K562 (cell line): Measurements from ENCODE around the gene ZNF366. TPM values are rescaled to one million over a fixed set of nuclear protein-coding genes. Genes with fewer than 3 reads are reported as not detected.

Experiments used
- ATAC-seq: fragments of 200-7000 bp; cut with Tn5 transposase; 3 replicates; pipeline ENCODE4 v1.9.1; 2020; ENCODE audit warnings: moderate library complexity
- BruUV-seq: library from RNA; stranded (reverse); fragments of 400-500 nt; replicated peaks from 2 replicates; lab custom pipeline; 2021; lab: Mats Ljungman, UMichigan
- CTCF ChIA-PET: fragments of 300-600 bp; formaldehyde crosslinking; extraction: SDS; loops from one replicate; lab custom pipeline; 2021; ENCODE audit warnings: low intra/inter-chr PET ratio; lab: Yijun Ruan, JAX
- POLR2A ChIA-PET: fragments of 300-600, 350-650 bp; sonication (Branson Sonifier 250); formaldehyde crosslinking; extraction: SDS; loops from one replicate; lab custom pipeline; 2021; ENCODE audit warnings: antibody characterized with exemption, inconsistent platforms; lab: Yijun Ruan, JAX
- DNase-seq, 4 experiments: peaks; one replicate each; pipeline versions ENCODE4 v3.0.0 to v3.0.0-alpha.2; 2011 to 2018; ENCODE audit warnings: low spot score in 3 of 4, mixed read lengths in 3 of 4; ENCODE audit errors: extremely low read depth in 1 of 4
- FAIRE-seq: peaks from 2 replicates; lab custom pipeline; 2011; peaks lifted over from hg19 to GRCh38; lab: Jason Lieb, UNC
- H2AFZ ChIP-seq: 2 replicates; pipeline ENCODE4 v1.6.0; 2011; ENCODE audit warnings: low read depth, low read length, control low read depth, inconsistent platforms
- H3K27ac ChIP-seq: fragments of 200-600 bp; 3 replicates; pipeline ENCODE4 v1.8.0; 2011; ENCODE audit warnings: low read depth, mild to moderate bottlenecking, control low read depth, inconsistent platforms, low read length, moderate library complexity, mixed read lengths; ENCODE audit errors: extremely low read depth
- H3K27me3 ChIP-seq, 2 experiments: fragments of 300-600 bp in 1 of 2; 2 replicates in 1 of 2; 3 replicates in 1 of 2; pipeline versions ENCODE4 v1.6.0 to v1.8.0; 2011; ENCODE audit warnings: inconsistent platforms in 2 of 2, low read length in 2 of 2, mild to moderate bottlenecking in 1 of 2, mixed read lengths in 1 of 2, moderate library complexity in 1 of 2; ENCODE audit not compliant: control insufficient read depth in 2 of 2, insufficient read depth in 2 of 2
- H3K36me3 ChIP-seq: fragments of 300-600 bp; 3 replicates; pipeline ENCODE4 v1.8.0; 2011; ENCODE audit warnings: mild to moderate bottlenecking, low read length, inconsistent platforms; ENCODE audit not compliant: control insufficient read depth, insufficient read depth
- H3K4me1 ChIP-seq, 2 experiments: fragments of 200-600 bp in 1 of 2; replicated peaks in 1 of 2; 2 replicates in 1 of 2; 3 replicates in 1 of 2; pipeline versions ENCODE4 v1.5.1 to v1.8.0; 2011; ENCODE audit warnings: inconsistent platforms in 2 of 2, low read length in 2 of 2, mild to moderate bottlenecking in 1 of 2, mixed read lengths in 1 of 2, moderate library complexity in 1 of 2; ENCODE audit not compliant: control insufficient read depth in 2 of 2, insufficient read depth in 2 of 2
- H3K4me2 ChIP-seq: 2 replicates; pipeline ENCODE4 v1.6.1; 2011; ENCODE audit warnings: low read length, control low read depth, inconsistent platforms, mixed read lengths; ENCODE audit not compliant: insufficient read depth
- H3K4me3 ChIP-seq: fragments of 200-600 bp; sonication (generic), shearing (Covaris generic); 2 replicates; pipeline ENCODE4 v1.5.1; 2016; ENCODE audit warnings: control low read depth, inconsistent platforms
- H3K79me2 ChIP-seq: fragments of 200-600 bp; 3 replicates; pipeline ENCODE4 v1.8.0; 2011; ENCODE audit warnings: low read length, inconsistent platforms; ENCODE audit not compliant: control insufficient read depth, insufficient read depth
- H3K9ac ChIP-seq, 2 experiments: 2 replicates each; pipeline versions ENCODE4 v1.6.0 to v1.6.1; 2011; ENCODE audit warnings: low read depth in 2 of 2, low read length in 2 of 2, control low read depth in 1 of 2, inconsistent platforms in 1 of 2, mild to moderate bottlenecking in 1 of 2, mixed read lengths in 1 of 2; ENCODE audit not compliant: insufficient read depth in 1 of 2
- H3K9me1 ChIP-seq: one replicate; pipeline ENCODE4 v1.6.0; 2011; ENCODE audit warnings: inconsistent platforms, mild to moderate bottlenecking, low read length, moderate library complexity; ENCODE audit not compliant: control insufficient read depth, insufficient read depth
- H3K9me3 ChIP-seq: replicated peaks from 2 replicates; pipeline ENCODE4 v1.5.1; 2011; ENCODE audit warnings: low read depth, low read length, inconsistent platforms; ENCODE audit not compliant: control insufficient read depth, insufficient read depth
- H4K20me1 ChIP-seq: replicated peaks from 2 replicates; pipeline ENCODE4 v1.6.1; 2011; ENCODE audit warnings: low read length, inconsistent platforms, mixed read lengths; ENCODE audit not compliant: control insufficient read depth, insufficient read depth
- HNRNPLL ChIP-seq: fragments of 200-400 bp; formaldehyde crosslinking; IDR thresholded peaks from 2 replicates; pipeline ENCODE4 v1.6.1; 2017; ENCODE audit warnings: low read length, low read depth, mild to moderate bottlenecking; ENCODE audit not compliant: poor library complexity, severe bottlenecking
- NR3C1 ChIP-seq: sonication (generic); formaldehyde crosslinking; IDR thresholded peaks from 2 replicates; pipeline ENCODE4 v1.8.1; 2022; ENCODE audit warnings: missing genetic modification reagents
- RFX1 ChIP-seq: fragments of 450-650 bp; IDR thresholded peaks from 2 replicates; pipeline ENCODE4 v1.6.1; 2016; ENCODE audit warnings: mild to moderate bottlenecking, moderate library complexity
- SP2 ChIP-seq: IDR thresholded peaks from 2 replicates; pipeline ENCODE4 v1.6.1; 2011; ENCODE audit warnings: mild to moderate bottlenecking, low read depth, low read length, moderate library complexity; ENCODE audit not compliant: poor library complexity, severe bottlenecking; ENCODE audit errors: extremely low read depth
- TAF1 ChIP-seq: IDR thresholded peaks from 2 replicates; pipeline ENCODE4 v1.6.1; 2011; ENCODE audit warnings: mild to moderate bottlenecking, low read length, moderate library complexity; ENCODE audit not compliant: insufficient read depth, control insufficient read depth, severe bottlenecking; ENCODE audit errors: extremely low read depth
- TFAM ChIP-seq: fragments of 250-450 bp; sonication (Bioruptor Pico); conservative IDR thresholded peaks from 2 replicates; pipeline ENCODE4 v1.5.0; 2021; ENCODE audit warnings: mild to moderate bottlenecking, moderate library complexity
- ZC3H11A ChIP-seq: IDR thresholded peaks from 2 replicates; pipeline ENCODE4 v1.6.1; 2012; ENCODE audit warnings: low read depth, low read length, improper control_type of control experiment
- ZFX ChIP-seq: sonication (generic); formaldehyde crosslinking; IDR thresholded peaks from 2 replicates; pipeline ENCODE4 v1.8.0; 2022; ENCODE audit warnings: mild to moderate bottlenecking, missing genetic modification reagents, moderate library complexity
- ZNF311 ChIP-seq: fragments of 250-450 bp; sonication (Bioruptor Pico); IDR thresholded peaks from 2 replicates; pipeline ENCODE4 v1.4.0; 2020; ENCODE audit warnings: mild to moderate bottlenecking, moderate library complexity
- ZNF408 ChIP-seq: fragments of 250-450 bp; sonication (Bioruptor Pico); IDR thresholded peaks from 2 replicates; pipeline ENCODE4 v1.4.0; 2020; ENCODE audit warnings: low read depth, mild to moderate bottlenecking, moderate library complexity
- ZNF77 ChIP-seq: fragments of 250-450 bp; sonication (Bioruptor Pico); IDR thresholded peaks from 2 replicates; pipeline ENCODE4 v1.5.0; 2020
- WGBS: fragments of 100-300 bp; shearing (Covaris generic); methylation state at CpG from one replicate; pipeline ENCODE4 v1.1.6; 2016; ENCODE audit warnings: low coverage, mixed read lengths; ENCODE audit not compliant: insufficient coverage; ENCODE audit errors: missing lambda C conversion rate; 5-methylcytosine and 5-hydroxymethylcytosine counted together
- in situ Hi-C: fragments of 300-500 bp; cut with MboI; formaldehyde crosslinking; loops from 4 replicates; pipeline ENCODE4 v1.15.0; 2018; ENCODE audit warnings: inconsistent platforms, mixed read lengths
- intact Hi-C: fragments of 100-400 bp; cut with micrococcal nuclease; formaldehyde crosslinking; loops from 2 replicates; pipeline ENCODE4 v1.14.2; 2022
- polyA plus RNA-seq, 8 experiments: library from polyadenylated mRNA; depleted of rRNA in 4 of 8; stranded (reverse) in 5 of 8; unstranded in 3 of 8; fragments of >200 nt; fragmentation: Nextera tagmentation in 2 of 8; fragmentation: Illumina TruSeq in 1 of 8; extraction: Ambion mirVana in 2 of 8; extraction: Trizol in 1 of 8; gene quantifications; 2 replicates each; pipeline versions ENCODE4 v1.2.1 to v1.2.3, GENCODE V29; 2011 to 2014; ENCODE audit warnings: inconsistent platforms in 1 of 8, missing spikeins in 1 of 8
- total RNA-seq, 7 experiments: library from RNA; depleted of rRNA in 6 of 7; stranded (reverse); fragments of >200 nt in 6 of 7; fragmentation: Illumina TruSeq in 2 of 7; extraction: Trizol in 2 of 7; gene quantifications; 2 replicates each; pipeline versions ENCODE4 v1.2.1 to v1.2.3, GENCODE V29; 2011 to 2021; ENCODE audit warnings: low replicate concordance in 1 of 7
- TF ChIP-seq, protein P1 (sequence below): fragments of 450-650 bp; IDR thresholded peaks from 2 replicates; pipeline ENCODE4 v1.6.1; 2016
- TF ChIP-seq, protein P2 (sequence below): fragments of 250-450 bp; sonication (Bioruptor Pico); IDR thresholded peaks from 2 replicates; pipeline ENCODE4 v1.8.0; 2021; ENCODE audit warnings: borderline replicate concordance, mild to moderate bottlenecking, moderate library complexity; ENCODE audit not compliant: poor library complexity, severe bottlenecking

ZNF366 gene
- total and polyA plus RNA-seq, 9 of the 15 experiments (the other 6 are each of a cell fraction or from before 2014, with no cell fraction given): not detected

DNA sequence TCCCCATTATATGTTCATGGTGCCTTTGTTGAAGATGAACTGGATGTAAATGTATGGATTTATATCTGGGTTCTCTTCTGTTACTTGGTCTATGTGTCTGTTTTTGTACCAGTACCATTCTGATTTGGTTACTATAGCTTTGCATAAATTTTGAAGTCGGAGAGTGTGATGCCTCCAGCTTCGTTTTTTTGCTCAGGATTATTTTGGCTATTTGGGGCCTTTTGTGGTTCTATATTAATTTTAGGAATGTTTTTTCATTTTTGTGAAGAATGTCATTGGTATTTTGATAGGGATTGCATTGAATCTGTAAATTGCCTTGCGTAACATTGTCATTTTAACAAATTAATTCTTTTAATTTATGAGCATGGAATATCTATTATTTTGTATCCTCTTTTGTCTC lies 36.6 kb upstream of the ZNF366 start:
- Histone ChIP-seq H3K36me3 (no peaks in the 10 kb centered on the region), H3K9me1 (no peaks in the 10 kb centered on the region), H3K4me2 (no peak overlapping the region), H3K4me1 (peaks cover 11 to 15% of the 10 kb centered on the region in 2 experiments; a peak in 4 of 5 replicates), H3K27ac (no peak overlapping the region), H3K4me3 (no peak overlapping the region), H3K9ac (no peak overlapping the region), H3K27me3 (no peaks in the 10 kb centered on the region), H3K9me3 (0 out of 2 replicates have a peak, but pooled peaks cover 3% of the 10 kb centered on the region), H2AFZ (no peak overlapping the region), H3K79me2 (no peaks in the 10 kb centered on the region), H4K20me1 (no peaks in the 10 kb centered on the region)
- FAIRE-seq: no peak
- BruUV-seq: no TSS peak
- ATAC-seq: no peak
- ChIA-PET POLR2A (no interaction called here), CTCF (no interaction called here)
- in situ Hi-C loops: no loop called here
- no peak for DNase-seq
- WGBS: 23% methylated on average over 3 of the region's 3 CpGs
- no peak for TF ChIP-seq ZFX
- TF ChIP-seq, protein P1, sequence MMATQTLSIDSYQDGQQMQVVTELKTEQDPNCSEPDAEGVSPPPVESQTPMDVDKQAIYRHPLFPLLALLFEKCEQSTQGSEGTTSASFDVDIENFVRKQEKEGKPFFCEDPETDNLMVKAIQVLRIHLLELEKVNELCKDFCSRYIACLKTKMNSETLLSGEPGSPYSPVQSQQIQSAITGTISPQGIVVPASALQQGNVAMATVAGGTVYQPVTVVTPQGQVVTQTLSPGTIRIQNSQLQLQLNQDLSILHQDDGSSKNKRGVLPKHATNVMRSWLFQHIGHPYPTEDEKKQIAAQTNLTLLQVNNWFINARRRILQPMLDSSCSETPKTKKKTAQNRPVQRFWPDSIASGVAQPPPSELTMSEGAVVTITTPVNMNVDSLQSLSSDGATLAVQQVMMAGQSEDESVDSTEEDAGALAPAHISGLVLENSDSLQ: no peak
- TF ChIP-seq ZNF77 (CRISPR knock-in tag): no peak
- TF ChIP-seq ZNF311 (CRISPR knock-in tag): no peak
- TF ChIP-seq SP2: no peak
- TF ChIP-seq, protein P2, sequence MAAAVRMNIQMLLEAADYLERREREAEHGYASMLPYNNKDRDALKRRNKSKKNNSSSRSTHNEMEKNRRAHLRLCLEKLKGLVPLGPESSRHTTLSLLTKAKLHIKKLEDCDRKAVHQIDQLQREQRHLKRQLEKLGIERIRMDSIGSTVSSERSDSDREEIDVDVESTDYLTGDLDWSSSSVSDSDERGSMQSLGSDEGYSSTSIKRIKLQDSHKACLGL (CRISPR knock-in tag): no peak
- TF ChIP-seq RFX1: no peak
- TF ChIP-seq ZNF408 (CRISPR knock-in tag): no peak
- TF ChIP-seq TAF1: no peak
- TF ChIP-seq ZC3H11A: no peak
- TF ChIP-seq NR3C1 (CRISPR knock-in tag): no peak
- TF ChIP-seq HNRNPLL: no peak
- no peak for TF ChIP-seq TFAM (CRISPR knock-in tag)
- intact Hi-C loops: no loop called here
